ENCODE data around the gene MFSD12. TPM values are rescaled to one million over a fixed set of nuclear protein-coding genes. Genes with fewer than 3 reads are reported as not detected.
A peak's percentile ranks its signal among the peaks of the same experiment; 100 is the strongest.

MFSD12 gene
- total RNA-seq, 1 experiment from 2014 or later = 34.6 TPM

DNA sequence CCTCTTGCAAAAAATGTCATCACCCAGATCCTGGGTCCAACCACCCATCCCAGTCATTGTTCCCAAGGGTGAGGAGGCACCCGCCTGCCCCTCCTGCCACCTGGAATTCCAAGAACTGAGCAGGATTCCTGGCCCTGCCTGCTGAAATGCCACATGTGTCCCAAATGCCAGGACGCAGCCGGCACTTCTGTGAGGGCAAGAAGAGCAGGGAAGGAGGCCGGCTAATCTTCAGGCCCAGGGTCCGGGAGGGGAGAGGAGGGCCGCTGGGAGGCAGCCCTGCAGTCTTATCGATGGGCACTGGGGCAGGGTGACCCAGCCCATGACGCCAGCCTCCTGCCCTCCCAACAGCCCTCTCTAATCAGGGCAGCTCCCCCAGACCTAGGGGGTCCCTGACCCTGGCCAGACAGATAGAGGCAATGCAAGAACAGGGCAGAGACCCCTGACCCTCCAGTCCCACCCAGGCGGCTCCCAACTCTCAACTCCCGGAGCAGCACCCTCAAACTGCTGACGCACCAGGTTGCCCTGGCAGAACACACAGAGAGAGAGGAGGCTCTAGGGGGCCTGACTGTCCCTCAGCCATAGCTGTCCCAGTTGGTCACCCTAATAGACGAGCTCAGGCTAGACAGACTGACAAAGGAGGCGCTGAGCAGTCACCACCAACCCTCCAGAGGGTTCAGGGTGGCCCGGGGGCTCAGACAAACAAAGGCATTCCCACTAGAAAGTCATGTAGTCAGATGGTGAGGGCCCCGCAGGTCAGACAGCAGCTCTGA, 1.5 kb downstream of the MFSD12 start:
- DNase-seq = peak; percentile 49
- Histone ChIP-seq H3K27me3 (ENCODE audit: control insufficient read depth, insufficient read depth, low read length) (no peaks in the 10 kb centered on the region; the same call in 1 of the 2 replicates), H3K4me3 (ENCODE audit: insufficient read depth, low read depth, low read length) (no peak overlapping the region), H3K36me3 (replicated peaks; ENCODE audit: control insufficient read depth, insufficient read depth, low read length) (no peaks in the 10 kb centered on the region)

DNA sequence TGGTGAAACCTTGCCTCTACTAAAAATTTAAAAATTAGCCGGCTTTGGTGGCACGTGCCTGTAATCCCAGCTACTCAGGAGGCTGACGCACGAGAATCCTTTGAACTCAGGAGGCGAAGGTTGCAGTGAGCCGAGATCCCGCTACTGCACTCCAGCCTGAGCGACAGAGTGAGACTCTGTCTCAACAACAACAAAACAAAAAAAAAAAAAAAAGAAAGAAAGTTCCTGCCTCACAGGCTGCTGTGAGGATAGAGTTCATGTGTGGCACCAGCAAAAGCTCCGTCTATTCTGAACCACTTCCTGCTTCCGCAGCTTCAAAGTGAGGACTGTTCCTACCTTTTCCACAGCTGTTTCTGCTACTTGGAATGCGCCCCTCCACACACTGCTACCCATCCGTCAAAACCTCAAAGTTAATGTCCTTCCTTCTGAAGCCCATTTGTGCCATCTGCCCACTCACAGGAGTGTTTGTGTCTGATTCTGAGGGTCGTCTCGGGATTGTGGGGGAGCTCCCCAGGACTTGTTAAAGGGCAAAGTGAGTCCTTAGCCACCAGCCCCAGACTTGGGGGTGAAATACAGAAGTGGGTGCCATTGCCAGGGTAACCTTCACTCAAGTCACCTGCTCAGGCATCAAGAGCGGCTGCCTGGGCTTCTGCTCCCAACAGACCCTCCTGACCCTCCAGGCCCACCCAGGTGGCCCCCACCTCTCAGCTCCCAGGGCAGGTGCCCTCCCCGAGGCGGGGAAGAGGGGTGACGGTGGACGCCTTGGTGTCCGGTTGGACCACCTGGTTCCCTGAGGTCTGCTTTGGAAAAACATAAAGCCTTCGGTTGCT, 2.9 kb downstream of the MFSD12 start:
- no peak overlapping the region for H3K4me3 ChIP-seq (ENCODE audit: insufficient read depth, low read depth, low read length)
- H3K36me3 ChIP-seq (replicated peaks; ENCODE audit: control insufficient read depth, insufficient read depth, low read length) = no peaks in the 10 kb centered on the region
- no peak for DNase-seq
- H3K27me3 ChIP-seq (ENCODE audit: control insufficient read depth, insufficient read depth, low read length) = no peaks in the 10 kb centered on the region; the same call in 1 of the 2 replicates

DNA sequence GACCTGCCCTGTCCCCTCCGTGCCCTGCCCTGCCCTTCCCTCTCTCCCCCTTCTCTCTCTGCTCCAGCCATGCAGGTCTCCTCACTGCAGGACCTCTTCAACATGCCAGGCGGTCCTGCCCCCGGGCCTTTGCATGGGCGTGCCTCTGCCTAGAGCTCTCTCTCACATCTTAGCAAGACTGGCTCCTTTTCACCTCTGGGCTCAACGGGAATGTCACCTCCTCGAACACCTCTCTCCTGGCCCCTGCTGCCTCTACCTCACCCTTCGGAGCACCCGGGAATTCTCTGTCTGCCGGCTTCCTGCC, 5.6 kb downstream of the MFSD12 start:
- H3K4me3 ChIP-seq (ENCODE audit: insufficient read depth, low read depth, low read length) = no peak overlapping the region
- H3K36me3 ChIP-seq (replicated peaks; ENCODE audit: control insufficient read depth, insufficient read depth, low read length) = no peaks in the 10 kb centered on the region; the same call in 1 of the 2 replicates
- H3K27me3 ChIP-seq (ENCODE audit: control insufficient read depth, insufficient read depth, low read length) = no peaks in the 10 kb centered on the region; the same call in 1 of the 2 replicates
- no peak for DNase-seq

DNA sequence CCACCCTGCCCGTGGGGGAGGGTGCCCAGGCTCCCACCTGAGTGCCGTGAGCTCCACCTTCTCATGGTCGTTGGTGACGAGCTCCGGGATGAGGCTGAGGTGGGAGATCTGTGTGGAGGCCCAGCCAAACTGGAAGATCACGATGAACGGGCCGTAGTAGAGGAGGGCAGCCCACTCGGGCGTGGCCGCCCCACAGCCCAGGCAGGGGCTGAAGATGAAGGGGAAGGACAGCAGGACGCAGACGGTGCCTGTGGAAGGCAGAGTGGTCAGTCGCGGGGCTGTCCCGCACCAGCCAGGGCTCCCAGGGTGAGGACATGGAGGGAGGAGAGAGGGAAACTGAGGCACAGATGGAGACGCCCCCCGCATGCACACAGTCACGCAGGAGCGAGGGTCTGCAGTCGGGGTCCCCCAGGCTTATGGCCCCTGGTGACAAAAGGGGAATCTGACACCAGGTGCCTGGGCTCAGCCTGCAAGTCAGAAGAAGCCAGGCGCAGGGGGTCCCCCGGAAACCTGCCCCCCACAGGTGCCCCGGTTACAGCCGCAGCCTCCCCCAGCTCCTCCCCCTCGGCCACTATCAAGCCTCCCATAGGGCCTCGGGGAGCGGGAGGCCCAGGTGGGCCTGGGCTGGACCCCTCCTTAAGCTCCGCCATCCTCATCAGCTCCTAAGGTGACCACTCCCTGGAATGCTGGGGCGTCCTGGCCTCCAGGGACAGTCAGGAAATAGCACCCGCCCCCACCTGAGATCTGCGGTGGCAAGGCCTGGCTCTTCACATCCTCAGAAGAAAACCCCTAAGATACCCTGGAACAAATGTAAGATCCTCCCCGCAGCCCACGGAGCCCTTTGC, 6.2 kb downstream of the MFSD12 start:
- Histone ChIP-seq H3K4me3 (ENCODE audit: insufficient read depth, low read depth, low read length) (no peak overlapping the region), H3K36me3 (replicated peaks; ENCODE audit: control insufficient read depth, insufficient read depth, low read length) (no peaks in the 10 kb centered on the region; the same call in 1 of the 2 replicates), H3K27me3 (ENCODE audit: control insufficient read depth, insufficient read depth, low read length) (no peaks in the 10 kb centered on the region)
- DNase-seq = no peak

GRCh38 chr19:3549816-3550215, 7.6 kb downstream of the MFSD12 start:
- Histone ChIP-seq H3K36me3 (replicated peaks; ENCODE audit: control insufficient read depth, insufficient read depth, low read length) (peaks cover 1% of the 10 kb centered on the region; the same call in 1 of the 2 replicates), H3K4me3 (ENCODE audit: insufficient read depth, low read depth, low read length) (no peak overlapping the region), H3K27me3 (ENCODE audit: control insufficient read depth, insufficient read depth, low read length) (no peaks in the 10 kb centered on the region)
- no peak for DNase-seq

DNA sequence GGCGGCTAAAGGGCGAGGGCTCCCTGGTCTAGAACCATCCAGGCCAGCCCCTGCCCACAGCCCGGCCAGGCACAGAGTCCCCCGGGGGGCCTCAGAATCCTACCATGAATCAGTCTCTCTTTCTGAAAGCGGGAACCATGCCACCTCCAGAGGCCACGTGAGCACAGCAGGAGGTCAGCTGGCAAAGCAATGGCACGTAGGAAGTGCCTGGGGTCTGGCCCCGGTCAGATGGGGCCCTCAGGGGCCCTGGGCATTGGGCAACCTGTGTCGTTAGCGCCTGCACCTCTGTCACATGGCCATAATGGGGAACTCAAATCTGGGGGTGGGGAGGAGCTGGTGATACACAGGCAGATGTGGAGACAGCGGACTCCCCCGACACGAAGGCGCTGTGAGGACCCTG, 8.8 kb downstream of the MFSD12 start:
- Histone ChIP-seq H3K36me3 (replicated peaks; ENCODE audit: control insufficient read depth, insufficient read depth, low read length) (peaks cover 1% of the 10 kb centered on the region; the same call in 1 of the 2 replicates), H3K4me3 (ENCODE audit: insufficient read depth, low read depth, low read length) (no peak overlapping the region), H3K27me3 (ENCODE audit: control insufficient read depth, insufficient read depth, low read length) (no peaks in the 10 kb centered on the region)
- no peak for DNase-seq

DNA sequence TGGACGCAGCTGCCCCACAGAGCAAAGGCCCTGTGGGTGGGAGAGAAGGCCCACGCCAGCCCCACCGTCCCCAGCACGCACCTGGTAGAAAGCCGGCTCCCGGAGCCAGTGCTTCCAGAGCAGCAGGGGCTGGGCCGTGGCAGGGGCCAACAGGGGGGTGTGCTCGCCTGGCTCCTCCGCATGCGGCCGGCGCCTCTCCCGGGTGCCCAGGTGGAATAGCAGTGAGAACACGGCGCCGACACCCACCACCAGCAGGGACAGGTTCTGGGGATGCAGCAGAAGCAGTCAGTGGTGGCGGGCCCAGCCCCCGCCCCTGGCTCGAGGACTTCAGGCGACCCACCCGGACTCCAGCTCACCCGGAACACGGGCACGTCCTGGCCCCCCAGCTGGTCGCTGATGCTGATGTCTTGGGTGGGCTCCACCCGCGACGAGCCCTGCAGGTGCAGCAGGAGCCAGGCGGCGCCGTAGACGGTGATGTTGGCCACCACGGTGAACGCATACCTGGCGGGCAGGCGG, 9.6 kb downstream of the MFSD12 start:
- Histone ChIP-seq H3K4me3 (ENCODE audit: insufficient read depth, low read depth, low read length) (no peak overlapping the region), H3K27me3 (ENCODE audit: control insufficient read depth, insufficient read depth, low read length) (no peaks in the 10 kb centered on the region), H3K36me3 (replicated peaks; ENCODE audit: control insufficient read depth, insufficient read depth, low read length) (peaks cover 1% of the 10 kb centered on the region; the same call in 1 of the 2 replicates)
- no peak for DNase-seq

DNA sequence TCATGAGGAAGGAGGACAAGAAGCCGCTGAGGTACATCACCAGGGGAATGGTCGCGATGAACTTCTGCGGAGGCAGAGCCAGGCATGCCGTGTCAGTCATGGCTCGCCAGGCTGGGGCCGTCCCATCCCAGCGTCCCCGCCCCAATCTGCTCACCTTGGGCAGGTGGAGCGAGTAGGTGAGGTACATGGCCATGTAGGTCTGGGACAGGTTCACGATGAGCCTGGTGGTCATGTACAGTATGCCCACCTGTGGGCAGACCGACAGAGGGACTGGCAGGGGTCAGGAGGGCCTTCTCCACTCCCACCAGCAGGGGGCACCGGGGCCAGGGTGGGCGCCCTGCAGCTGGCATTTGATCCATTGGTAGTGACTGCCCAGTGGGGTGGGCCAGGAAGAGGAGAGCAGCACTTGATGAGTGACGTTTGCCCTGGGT, 10.1 kb downstream of the MFSD12 start:
- H3K4me3 ChIP-seq (ENCODE audit: insufficient read depth, low read depth, low read length) = no peak overlapping the region
- no peaks in the 10 kb centered on the region for H3K27me3 ChIP-seq (ENCODE audit: control insufficient read depth, insufficient read depth, low read length)
- H3K36me3 ChIP-seq (replicated peaks; ENCODE audit: control insufficient read depth, insufficient read depth, low read length) = peaks cover 1% of the 10 kb centered on the region; the same call in 1 of the 2 replicates
- peak; percentile 86 for DNase-seq

- Histone ChIP-seq H3K4me3 (ENCODE audit: insufficient read depth, low read depth, low read length) (no peak overlapping the region), H3K27me3 (ENCODE audit: control insufficient read depth, insufficient read depth, low read length) (no peaks in the 10 kb centered on the region), H3K36me3 (replicated peaks; ENCODE audit: control insufficient read depth, insufficient read depth, low read length) (peaks cover 1% of the 10 kb centered on the region; the same call in 1 of the 2 replicates)
- DNase-seq = no peak
These were observed 11.3 kb downstream of the MFSD12 start for GRCh38 chr19:3546119-3546518.

- Histone ChIP-seq H3K27me3 (ENCODE audit: control insufficient read depth, insufficient read depth, low read length) (no peaks in the 10 kb centered on the region), H3K4me3 (ENCODE audit: insufficient read depth, low read depth, low read length) (no peak overlapping the region), H3K36me3 (replicated peaks; ENCODE audit: control insufficient read depth, insufficient read depth, low read length) (peaks cover 1% of the 10 kb centered on the region; the same call in 1 of the 2 replicates)
- no peak for DNase-seq
These were observed 11.7 kb downstream of the MFSD12 start for GRCh38 chr19:3545669-3546034.

- Histone ChIP-seq H3K27me3 (ENCODE audit: control insufficient read depth, insufficient read depth, low read length) (no peaks in the 10 kb centered on the region), H3K4me3 (ENCODE audit: insufficient read depth, low read depth, low read length) (no peak overlapping the region), H3K36me3 (replicated peaks; ENCODE audit: control insufficient read depth, insufficient read depth, low read length) (peaks cover 1% of the 10 kb centered on the region; the same call in 1 of the 2 replicates)
- DNase-seq = peak; percentile 99
These were observed 12.4 kb downstream of the MFSD12 start for GRCh38 chr19:3544742-3545668.

GRCh38 chr19:3544058-3544376, 13.4 kb downstream of the MFSD12 start:
- peaks cover 1% of the 10 kb centered on the region; the same call in 1 of the 2 replicates for H3K36me3 ChIP-seq (replicated peaks; ENCODE audit: control insufficient read depth, insufficient read depth, low read length)
- DNase-seq = no peak
- H3K27me3 ChIP-seq (ENCODE audit: control insufficient read depth, insufficient read depth, low read length) = no peaks in the 10 kb centered on the region
- H3K4me3 ChIP-seq (ENCODE audit: insufficient read depth, low read depth, low read length) = no peak overlapping the region

Measured in H7 (cell line).